Hepatocyte (in vitro differentiated cells): Measurements from ENCODE around the gene EVA1A. TPM values are rescaled to one million over a fixed set of nuclear protein-coding genes. Genes with fewer than 3 reads are reported as not detected.
A peak's percentile ranks its signal among the peaks of the same experiment; 100 is the strongest.

Experiments
- DNase-seq: peaks from one replicate; pipeline ENCODE4 v3.0.0-alpha.2; 2016; ENCODE audit warnings: low spot score
- H2AFZ ChIP-seq: fragments of 200-600 bp; sonication (generic); 2 replicates; pipeline ENCODE4 v1.6.0; 2016; ENCODE audit warnings: antibody characterized with exemption, mild to moderate bottlenecking
- H3K27ac ChIP-seq: fragments of 200-600 bp; sonication (generic); 2 replicates; pipeline ENCODE4 v1.5.1; 2016; ENCODE audit warnings: mild to moderate bottlenecking
- H3K27me3 ChIP-seq: fragments of 200-600 bp; sonication (generic); 2 replicates; pipeline ENCODE4 v1.6.1; 2016
- H3K36me3 ChIP-seq: fragments of 200-600 bp; sonication (generic); replicated peaks from 2 replicates; pipeline ENCODE4 v1.5.1; 2016; ENCODE audit warnings: low read depth; ENCODE audit not compliant: insufficient read depth
- H3K4me1 ChIP-seq: fragments of 200-600 bp; sonication (generic); 2 replicates; pipeline ENCODE4 v1.5.1; 2016; ENCODE audit warnings: mild to moderate bottlenecking, moderate library complexity; ENCODE audit not compliant: insufficient read depth
- H3K4me2 ChIP-seq: fragments of 200-600 bp; sonication (generic); 2 replicates; pipeline ENCODE4 v1.6.0; 2016
- H3K4me3 ChIP-seq: fragments of 200-600 bp; sonication (generic); 2 replicates; pipeline ENCODE4 v1.5.1; 2016; ENCODE audit warnings: mild to moderate bottlenecking
- H3K79me2 ChIP-seq: fragments of 200-600 bp; sonication (generic); 2 replicates; pipeline ENCODE4 v1.6.0; 2017; ENCODE audit warnings: mild to moderate bottlenecking
- H3K9me2 ChIP-seq: fragments of 200-600 bp; sonication (generic); replicated peaks from 2 replicates; pipeline ENCODE4 v1.6.0; 2017; ENCODE audit warnings: mild to moderate bottlenecking; ENCODE audit not compliant: insufficient read depth
- H3K9me3 ChIP-seq: fragments of 200-600 bp; sonication (generic); 2 replicates; pipeline ENCODE4 v1.5.1; 2016; ENCODE audit warnings: low read depth, mild to moderate bottlenecking
- H4K20me1 ChIP-seq: fragments of 200-600 bp; sonication (generic); 2 replicates; pipeline ENCODE4 v1.6.0; 2016; ENCODE audit warnings: mild to moderate bottlenecking; ENCODE audit not compliant: insufficient read depth, poor library complexity, severe bottlenecking
- CTCF ChIP-seq: fragments of 200-600 bp; sonication (generic); IDR thresholded peaks from 2 replicates; pipeline ENCODE4 v1.5.1; 2016; ENCODE audit warnings: antibody characterized with exemption, mild to moderate bottlenecking; ENCODE audit not compliant: poor library complexity
- EZH2 ChIP-seq: fragments of 200-600 bp; sonication (generic); IDR thresholded peaks from 2 replicates; pipeline ENCODE4 v1.6.1; 2016; ENCODE audit warnings: antibody characterized with exemption, mild to moderate bottlenecking, borderline replicate concordance
- EZH2phosphoT487 ChIP-seq: fragments of 200-600 bp; sonication (generic); IDR thresholded peaks from one replicate; pipeline ENCODE4 v1.6.1; 2018; ENCODE audit warnings: antibody characterized with exemption, mild to moderate bottlenecking, low read depth, moderate library complexity; ENCODE audit not compliant: unreplicated experiment, severe bottlenecking
- WGBS: methylation state at CpG from one replicate; pipeline ENCODE4 v1.1.6; 2016; ENCODE audit warnings: low lambda C conversion rate; ENCODE audit errors: missing lambda C conversion rate; 5-methylcytosine and 5-hydroxymethylcytosine counted together
- polyA plus RNA-seq: library from polyadenylated mRNA; unstranded; fragments of >200 nt; fragmentation: Nextera tagmentation; extraction: Ambion mirVana; gene quantifications from 2 replicates; pipeline ENCODE4 v1.2.1, GENCODE V29; 2016
- total RNA-seq: library from RNA; depleted of rRNA; stranded (reverse); fragments of >200 nt; gene quantifications from 2 replicates; pipeline ENCODE4 v1.2.3, GENCODE V29; 2014

The EVA1A gene
- total and polyA plus RNA-seq, 2 experiments from 2014 or later: 15.3 to 30.8 TPM

GRCh38 chr2:75524276-75524911 is 36.3 kb downstream of the EVA1A start:
- no peak overlapping the region for H2AFZ ChIP-seq
- no peaks in the 10 kb centered on the region for H3K9me3 ChIP-seq
- 76% methylated on average over 2 of the region's 2 CpGs for WGBS
- peaks cover 7% of the 10 kb centered on the region for H3K4me1 ChIP-seq
- TF ChIP-seq CTCF (no peak), EZH2phosphoT487 (no peak), EZH2 (no peak)
- H3K4me3 ChIP-seq: no peak overlapping the region
- H3K79me2 ChIP-seq: peaks cover 7% of the 10 kb centered on the region
- H4K20me1 ChIP-seq: no peaks in the 10 kb centered on the region
- peak overlapping the region; percentile 22 for H3K27ac ChIP-seq
- no peak for DNase-seq
- no peaks in the 10 kb centered on the region for H3K27me3 ChIP-seq
- no peaks in the 10 kb centered on the region for H3K36me3 ChIP-seq
- no peak overlapping the region for H3K4me2 ChIP-seq
- H3K9me2 ChIP-seq: no peaks in the 10 kb centered on the region

- Histone ChIP-seq H3K79me2 (peaks cover 7% of the 10 kb centered on the region), H4K20me1 (no peaks in the 10 kb centered on the region), H3K36me3 (no peaks in the 10 kb centered on the region), H3K4me2 (peak overlapping the region; percentile 13), H3K4me1 (peaks cover 7% of the 10 kb centered on the region), H3K9me2 (no peaks in the 10 kb centered on the region), H2AFZ (no peak overlapping the region), H3K27me3 (no peaks in the 10 kb centered on the region), H3K9me3 (no peaks in the 10 kb centered on the region), H3K4me3 (no peak overlapping the region), H3K27ac (peak overlapping the region; percentile 23)
- peak; percentile 63 for DNase-seq
- TF ChIP-seq CTCF: no peak
- TF ChIP-seq EZH2: no peak
- no peak for TF ChIP-seq EZH2phosphoT487
- WGBS: 47% methylated on average over 6 of the region's 6 CpGs
These were observed 37.1 kb downstream of the EVA1A start for GRCh38 chr2:75523313-75524275.

GRCh38 chr2:75522543-75523312 is 38.0 kb downstream of the EVA1A start:
- TF ChIP-seq EZH2: no peak
- no peak for TF ChIP-seq CTCF
- no peak for TF ChIP-seq EZH2phosphoT487
- no peaks in the 10 kb centered on the region for H4K20me1 ChIP-seq
- H3K36me3 ChIP-seq: no peaks in the 10 kb centered on the region
- no peaks in the 10 kb centered on the region for H3K9me3 ChIP-seq
- peak overlapping the region; percentile 13 for H3K4me2 ChIP-seq
- H3K9me2 ChIP-seq: no peaks in the 10 kb centered on the region
- peaks cover 7% of the 10 kb centered on the region for H3K4me1 ChIP-seq
- H2AFZ ChIP-seq: no peak overlapping the region
- H3K27me3 ChIP-seq: no peaks in the 10 kb centered on the region
- H3K27ac ChIP-seq: peak overlapping the region; percentile 23
- no peak overlapping the region for H3K4me3 ChIP-seq
- no peak for DNase-seq
- WGBS: 93% methylated on average over 5 of the region's 5 CpGs
- H3K79me2 ChIP-seq: peaks cover 7% of the 10 kb centered on the region
